CD4-positive, alpha-beta T cell treated with Interleukin-6 for 4 hours (primary cell): ENCODE data around the gene KCNQ2.

Source experiments
- DNase-seq: peaks from one replicate; pipeline ENCODE4 v3.0.0-alpha.2; 2020; ENCODE audit warnings: mixed read lengths

KCNQ2 gene

GRCh38 chr20:63413963-63414684 lies 58.3 kb downstream of the KCNQ2 start:
- DNase-seq: no peak

- no peak for DNase-seq
These were observed 59.1 kb downstream of the KCNQ2 start for GRCh38 chr20:63413323-63413722.

- no peak for DNase-seq
These were observed 59.6 kb downstream of the KCNQ2 start for GRCh38 chr20:63412889-63413288.

GRCh38 chr20:63411898-63412631 lies 60.4 kb downstream of the KCNQ2 start:
- no peak for DNase-seq

GRCh38 chr20:63411151-63411897 lies 61.1 kb downstream of the KCNQ2 start:
- no peak for DNase-seq

- DNase-seq: no peak
These were observed 62.5 kb downstream of the KCNQ2 start for GRCh38 chr20:63409834-63410435.

GRCh38 chr20:63409066-63409833 lies 63.2 kb downstream of the KCNQ2 start:
- peak; percentile 17 for DNase-seq

- DNase-seq: no peak
These were observed 63.8 kb downstream of the KCNQ2 start for GRCh38 chr20:63408684-63409046.

- no peak for DNase-seq
These were observed 64.3 kb downstream of the KCNQ2 start for GRCh38 chr20:63407928-63408683.

- no peak for DNase-seq
These were observed 65.7 kb downstream of the KCNQ2 start for GRCh38 chr20:63406617-63407245.

GRCh38 chr20:63406011-63406410 lies 66.4 kb downstream of the KCNQ2 start:
- DNase-seq: no peak

- no peak for DNase-seq
These were observed 67.2 kb downstream of the KCNQ2 start for GRCh38 chr20:63405102-63405730.

GRCh38 chr20:63404129-63405085 lies 68.0 kb downstream of the KCNQ2 start:
- DNase-seq: no peak

- no peak for DNase-seq
These were observed 68.9 kb downstream of the KCNQ2 start for GRCh38 chr20:63403403-63404105.

- DNase-seq: no peak
These were observed 69.6 kb downstream of the KCNQ2 start for GRCh38 chr20:63402860-63403220.

GRCh38 chr20:63402181-63402859 lies 70.1 kb downstream of the KCNQ2 start:
- no peak for DNase-seq

- no peak for DNase-seq
These were observed 70.9 kb downstream of the KCNQ2 start for GRCh38 chr20:63401384-63402110.
